GM19468 (cell line): ENCODE results near the gene CD33.
"Not testable (repeated sequence)": the region's sequence is repeated elsewhere in the genome, so short reads cannot be mapped to it uniquely, and the experiment has no call there.

Source experiments
- ATAC-seq: cut with Tn5 transposase; IDR thresholded peaks from one replicate; pipeline ENCODE4 v1.9.1; 2021; ENCODE audit warnings: mild to moderate bottlenecking, moderate library complexity, moderate number of reproducible peaks; ENCODE audit not compliant: unreplicated experiment; ENCODE audit errors: extremely low read depth

CD33 gene

DNA sequence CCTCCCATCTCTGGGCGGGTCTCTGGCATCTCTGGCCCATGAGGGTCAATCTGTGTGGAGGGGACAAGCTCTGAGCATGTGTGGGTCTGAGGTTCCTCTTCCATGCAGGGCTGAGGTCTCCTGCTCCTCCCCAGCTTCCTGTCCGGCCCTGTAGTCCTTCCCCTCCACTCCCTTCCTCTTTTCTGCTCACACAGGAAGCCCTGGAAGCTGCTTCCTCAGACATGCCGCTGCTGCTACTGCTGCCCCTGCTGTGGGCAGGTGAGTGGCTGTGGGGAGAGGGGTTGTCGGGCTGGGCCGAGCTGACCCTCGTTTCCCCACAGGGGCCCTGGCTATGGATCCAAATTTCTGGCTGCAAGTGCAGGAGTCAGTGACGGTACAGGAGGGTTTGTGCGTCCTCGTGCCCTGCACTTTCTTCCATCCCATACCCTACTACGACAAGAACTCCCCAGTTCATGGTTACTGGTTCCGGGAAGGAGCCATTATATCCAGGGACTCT is at the start of gene CD33:
Gene CD33 (plus strand): TSS at position 183 of the 496 bp plus-strand sequence. CDS start 39 bp downstream, at position 222.
- not testable (repeated sequence) for ATAC-seq

- no peak for ATAC-seq
Observed at GRCh38 chr19:51179256-51179655, 45.6 kb upstream of the CD33 start.

DNA sequence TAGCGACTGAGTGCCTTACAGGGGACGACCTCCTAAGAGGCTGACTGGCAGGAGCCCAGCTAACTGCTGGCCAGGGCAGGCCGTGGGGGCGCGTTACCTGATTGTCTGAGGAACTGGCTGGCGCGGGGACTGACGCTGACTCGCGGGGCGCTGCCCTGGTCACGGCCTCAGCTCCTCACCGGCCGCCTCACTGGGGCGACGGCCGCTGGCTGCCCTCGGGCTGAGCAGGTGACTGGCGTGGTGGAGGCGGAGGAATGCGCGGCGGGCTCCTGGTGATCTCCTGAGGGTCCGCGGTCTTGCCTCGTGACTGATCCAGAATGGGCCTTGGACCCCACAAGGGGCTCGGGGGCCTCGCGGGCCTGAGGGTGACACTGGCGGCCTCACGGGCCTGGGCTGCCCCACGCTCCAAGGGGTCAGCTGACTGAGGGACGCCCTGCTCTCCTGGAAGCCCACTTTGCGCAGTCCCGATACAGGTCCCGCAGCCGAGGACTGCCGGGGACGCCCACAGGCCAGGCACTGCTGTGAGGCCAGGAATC is 43.4 kb upstream of the CD33 start:
- ATAC-seq = no peak

DNA sequence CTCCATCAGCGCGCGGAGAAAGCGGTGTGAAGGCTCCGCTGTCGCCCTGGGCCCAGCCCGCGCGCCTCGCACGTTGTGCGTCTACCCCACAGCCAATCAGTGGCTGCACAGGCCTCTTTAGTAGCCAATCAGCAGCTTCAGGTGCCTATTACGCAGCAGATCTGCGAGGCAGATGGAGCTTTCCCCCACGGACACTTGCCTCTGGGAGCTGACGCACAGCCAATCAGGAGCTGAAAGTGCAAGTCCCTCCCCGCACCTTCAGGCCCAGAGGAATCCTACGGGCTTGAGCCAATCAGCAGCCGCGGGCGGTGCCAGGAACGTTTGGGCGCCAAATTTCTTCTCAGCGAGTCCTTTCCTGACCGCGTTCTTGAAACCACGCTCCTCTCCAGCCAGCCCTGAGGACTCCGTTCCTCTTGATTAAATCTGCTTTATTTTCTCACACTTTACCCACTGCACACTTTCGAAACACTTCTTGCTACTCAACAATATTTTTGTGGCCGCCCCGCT is 42.9 kb upstream of the CD33 start:
- ATAC-seq = no peak

DNA sequence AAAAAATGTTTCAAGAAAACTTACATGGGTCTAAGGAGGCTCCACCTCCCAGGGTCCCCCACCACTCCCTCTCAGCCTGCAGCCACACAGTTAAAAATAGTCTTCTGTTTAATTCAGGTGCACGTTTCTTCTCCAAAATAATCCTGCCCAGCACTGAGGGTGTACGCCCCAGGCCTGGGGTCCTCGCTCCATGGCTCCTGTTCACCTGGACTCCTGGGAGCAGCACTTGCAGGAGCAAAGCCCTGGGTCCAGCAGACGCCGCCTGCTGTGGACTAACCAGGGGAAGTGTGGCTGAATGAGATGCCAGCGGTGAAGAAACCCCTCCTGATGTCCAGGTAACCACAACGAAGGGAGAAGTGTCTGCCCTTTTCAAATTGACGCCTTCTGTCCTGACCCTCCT is 41.3 kb upstream of the CD33 start:
- no peak for ATAC-seq

- no peak for ATAC-seq
Observed at GRCh38 chr19:51185069-51185867, 39.6 kb upstream of the CD33 start.

DNA sequence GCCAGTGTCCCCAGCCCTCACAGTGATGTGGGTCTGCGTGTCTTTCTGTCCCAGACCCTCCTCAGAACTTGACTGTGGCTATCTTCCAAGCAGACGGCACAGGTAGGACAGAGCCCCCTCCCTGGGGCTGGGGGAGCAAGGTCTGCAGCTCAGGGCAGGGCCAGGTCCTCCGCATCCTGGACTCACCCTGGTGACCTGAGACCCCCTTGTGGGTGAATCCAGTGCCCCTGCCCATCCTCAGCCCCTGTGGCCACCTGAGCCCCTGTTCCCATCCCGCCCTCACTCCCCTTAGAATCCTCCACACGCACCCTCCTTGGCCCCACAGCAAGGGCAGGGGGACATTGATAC is 39.0 kb upstream of the CD33 start:
- no peak for ATAC-seq

GRCh38 chr19:51186323-51186722 is 38.6 kb upstream of the CD33 start:
- ATAC-seq = no peak

DNA sequence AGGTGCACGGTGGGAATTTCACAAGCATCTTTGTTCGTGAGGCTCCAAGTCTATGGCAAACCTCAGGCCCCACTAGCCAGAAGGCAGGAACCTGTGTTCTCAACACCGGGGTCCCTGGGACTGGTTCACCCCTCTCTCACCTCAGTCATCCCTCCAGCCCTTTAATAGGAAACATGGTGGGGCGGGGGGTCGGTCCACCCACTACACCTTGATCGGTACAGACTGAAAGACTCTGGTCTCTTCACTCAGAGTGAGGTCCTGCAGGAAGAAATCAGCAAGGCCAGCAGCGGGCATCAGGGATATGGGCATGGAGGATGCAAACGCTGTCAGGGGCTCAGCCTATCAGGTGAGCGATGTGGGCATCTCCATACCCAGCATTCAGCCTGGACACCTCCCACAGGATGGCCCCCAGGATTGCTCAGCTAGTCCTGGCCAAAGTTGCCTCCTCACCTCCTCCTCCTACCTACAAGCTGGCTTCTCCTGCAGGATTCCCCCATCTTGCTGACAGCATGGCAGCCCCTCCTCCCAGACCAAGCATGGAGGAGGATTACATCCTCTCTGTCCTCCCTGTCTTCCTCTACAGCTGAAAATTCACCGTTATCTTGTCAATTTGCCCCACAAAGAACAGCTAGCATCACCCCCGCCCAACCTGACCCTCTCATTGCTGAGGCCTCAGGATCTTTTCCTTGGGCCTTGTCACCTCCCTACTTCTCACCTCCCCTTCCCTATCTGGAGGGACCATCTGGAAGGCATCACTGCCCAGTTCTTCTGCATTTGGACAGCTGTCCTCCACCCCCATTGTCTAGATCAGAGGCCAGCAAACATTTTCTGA is 37.3 kb upstream of the CD33 start:
- ATAC-seq = no peak

GRCh38 chr19:51188227-51188559 is 36.7 kb upstream of the CD33 start:
- ATAC-seq = no peak

DNA sequence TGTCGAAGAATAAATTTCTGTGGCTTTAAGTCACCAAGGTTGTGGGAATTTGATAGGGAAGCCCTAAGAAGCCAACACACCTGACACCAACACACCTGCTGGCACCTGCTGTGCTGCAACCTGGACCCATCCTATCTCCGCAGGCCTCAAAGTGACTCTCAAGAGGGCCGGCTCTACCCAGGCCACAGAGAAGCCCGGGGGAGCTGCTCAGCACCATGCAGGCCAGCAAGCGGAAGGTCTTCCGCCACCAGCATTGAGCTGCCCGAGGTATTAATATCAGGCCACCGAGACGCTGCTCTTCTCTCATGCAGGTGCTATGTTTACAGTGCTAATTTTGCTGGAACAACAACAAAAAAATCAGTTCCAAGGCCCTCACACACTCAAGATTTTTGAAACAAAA is 32.2 kb upstream of the CD33 start:
- no peak for ATAC-seq

DNA sequence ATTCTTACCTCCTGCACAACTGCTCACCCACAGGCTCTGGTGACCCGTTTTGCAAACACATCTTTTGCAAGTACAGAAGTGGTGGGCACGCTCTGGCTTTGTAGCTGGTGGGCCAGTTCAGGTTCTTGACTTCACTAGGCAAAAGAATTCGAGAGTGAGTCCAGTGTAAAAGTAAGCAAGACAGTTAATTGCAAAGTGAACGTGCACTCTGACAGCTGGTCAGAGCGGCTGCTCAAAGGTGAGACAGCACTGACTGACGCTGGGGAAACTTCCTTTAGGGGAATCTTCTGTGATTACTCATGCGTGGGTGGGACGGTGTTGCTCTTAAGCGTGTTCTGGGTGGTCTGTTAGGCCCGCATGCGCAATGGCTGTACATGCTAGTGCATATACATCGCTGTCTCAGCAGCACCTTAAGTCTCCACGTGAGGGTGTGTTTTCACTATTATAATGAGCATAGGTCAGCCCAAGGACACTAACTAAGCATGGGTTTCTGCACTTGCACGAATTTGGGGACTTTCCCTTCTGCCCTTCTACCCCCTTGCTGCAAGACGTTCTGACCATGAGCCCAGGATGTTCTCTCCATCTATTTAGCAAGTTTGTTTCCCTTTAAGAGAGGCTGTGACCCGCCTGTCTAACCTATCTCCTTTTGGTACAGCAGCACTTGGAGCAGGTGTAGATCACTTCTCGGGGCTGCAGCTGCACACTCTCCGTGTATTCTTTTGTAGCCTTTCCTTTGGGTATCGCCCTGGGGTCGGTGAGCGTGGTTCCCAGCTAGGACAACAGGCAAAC is 30.2 kb upstream of the CD33 start:
- ATAC-seq = no peak

DNA sequence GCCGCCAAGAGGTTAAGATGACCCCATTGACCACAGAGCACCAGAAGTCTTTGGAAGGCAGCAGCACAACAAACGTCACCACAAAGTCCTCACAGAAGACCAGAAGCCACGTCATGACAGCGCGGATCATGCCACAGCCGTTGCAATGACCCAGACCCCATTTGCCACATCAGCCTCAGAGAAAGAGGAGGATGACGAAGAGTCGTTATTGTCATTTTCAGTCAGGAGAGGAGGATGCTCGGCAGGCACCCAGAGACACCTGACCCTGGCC is 29.6 kb upstream of the CD33 start:
- no peak for ATAC-seq

- no peak for ATAC-seq
Observed at GRCh38 chr19:51195616-51196015, 29.3 kb upstream of the CD33 start.

DNA sequence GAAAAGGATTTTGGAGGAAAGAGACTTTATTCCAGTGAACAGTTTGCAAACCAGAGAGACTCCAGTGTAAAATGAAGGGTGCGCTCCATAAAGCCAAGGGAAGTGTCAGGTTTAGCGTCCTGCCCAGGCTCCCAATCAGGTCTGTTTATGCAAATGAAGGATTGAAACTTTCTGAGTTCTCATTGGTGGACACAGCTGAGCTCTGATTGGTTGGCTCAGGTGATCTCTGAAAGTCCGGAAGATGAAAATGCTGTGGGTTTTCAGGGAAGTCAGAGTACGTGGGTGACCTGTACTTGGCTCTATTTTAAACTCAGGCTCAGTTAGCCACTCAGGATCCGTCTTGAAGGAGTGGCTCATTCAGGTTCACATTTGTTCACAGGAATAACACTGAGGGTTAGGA is 28.7 kb upstream of the CD33 start:
- ATAC-seq = no peak

- ATAC-seq = no peak
Observed at GRCh38 chr19:51198641-51199040, 26.2 kb upstream of the CD33 start.

DNA sequence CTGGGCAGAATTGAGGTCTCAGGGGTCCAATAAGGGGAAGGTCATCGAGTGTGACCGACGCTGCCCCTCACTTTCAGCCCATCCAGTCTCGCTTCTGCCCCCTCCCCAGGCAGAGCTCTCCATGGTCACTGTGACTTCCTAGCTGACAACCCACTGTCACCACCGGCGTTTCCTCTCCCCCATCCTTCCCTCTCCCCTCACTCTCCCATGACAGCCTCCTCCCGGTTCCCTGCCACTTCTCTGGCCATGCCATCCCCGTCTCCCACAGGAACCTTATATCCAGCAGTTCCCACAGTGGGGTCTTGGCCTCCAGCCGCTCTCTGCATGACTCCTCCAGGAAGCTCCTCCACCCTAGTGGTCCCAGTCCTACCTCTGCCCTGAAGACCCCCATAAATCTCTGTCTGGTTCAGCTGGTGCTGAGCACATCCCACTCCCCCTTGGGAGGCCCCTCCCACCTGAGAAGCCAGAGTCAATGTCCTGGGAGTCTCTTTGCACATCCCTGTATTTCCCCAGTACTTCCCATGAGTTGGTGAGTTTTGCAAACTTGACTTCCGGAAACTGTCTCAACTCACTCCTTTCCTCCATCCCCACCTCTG is 24.7 kb upstream of the CD33 start:
- ATAC-seq = no peak

GRCh38 chr19:51201712-51202111 is 23.2 kb upstream of the CD33 start:
- no peak for ATAC-seq

GRCh38 chr19:51203916-51204315 is 21.0 kb upstream of the CD33 start:
- no peak for ATAC-seq

DNA sequence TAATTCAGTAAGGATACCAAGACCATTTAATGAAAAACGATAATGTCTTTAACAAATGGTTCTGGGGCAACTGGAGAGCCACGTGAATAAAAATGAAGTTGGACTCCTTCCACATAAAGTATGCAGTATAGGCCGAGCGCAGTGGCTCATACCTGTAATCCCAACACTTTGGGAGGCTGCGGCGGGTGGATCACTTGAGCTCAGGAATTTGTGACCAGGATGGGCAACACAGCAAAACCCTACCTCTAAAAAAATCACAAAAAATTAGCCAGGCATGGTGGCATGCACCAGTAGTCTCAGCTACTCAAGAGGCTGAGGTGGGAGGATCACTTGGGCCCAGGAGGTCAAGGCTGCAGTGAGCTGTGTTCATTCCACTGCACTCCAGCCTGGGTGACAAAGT is 20.6 kb upstream of the CD33 start:
- no peak for ATAC-seq
